Measurements from ENCODE around the gene HOXA9. TPM values are rescaled to one million over a fixed set of nuclear protein-coding genes. Genes with fewer than 3 reads are reported as not detected.

Gene HOXA9
- total and polyA plus RNA-seq, 2 of the 4 experiments (the other 2 are of a cell fraction): 0.18 to 0.32 TPM

DNA sequence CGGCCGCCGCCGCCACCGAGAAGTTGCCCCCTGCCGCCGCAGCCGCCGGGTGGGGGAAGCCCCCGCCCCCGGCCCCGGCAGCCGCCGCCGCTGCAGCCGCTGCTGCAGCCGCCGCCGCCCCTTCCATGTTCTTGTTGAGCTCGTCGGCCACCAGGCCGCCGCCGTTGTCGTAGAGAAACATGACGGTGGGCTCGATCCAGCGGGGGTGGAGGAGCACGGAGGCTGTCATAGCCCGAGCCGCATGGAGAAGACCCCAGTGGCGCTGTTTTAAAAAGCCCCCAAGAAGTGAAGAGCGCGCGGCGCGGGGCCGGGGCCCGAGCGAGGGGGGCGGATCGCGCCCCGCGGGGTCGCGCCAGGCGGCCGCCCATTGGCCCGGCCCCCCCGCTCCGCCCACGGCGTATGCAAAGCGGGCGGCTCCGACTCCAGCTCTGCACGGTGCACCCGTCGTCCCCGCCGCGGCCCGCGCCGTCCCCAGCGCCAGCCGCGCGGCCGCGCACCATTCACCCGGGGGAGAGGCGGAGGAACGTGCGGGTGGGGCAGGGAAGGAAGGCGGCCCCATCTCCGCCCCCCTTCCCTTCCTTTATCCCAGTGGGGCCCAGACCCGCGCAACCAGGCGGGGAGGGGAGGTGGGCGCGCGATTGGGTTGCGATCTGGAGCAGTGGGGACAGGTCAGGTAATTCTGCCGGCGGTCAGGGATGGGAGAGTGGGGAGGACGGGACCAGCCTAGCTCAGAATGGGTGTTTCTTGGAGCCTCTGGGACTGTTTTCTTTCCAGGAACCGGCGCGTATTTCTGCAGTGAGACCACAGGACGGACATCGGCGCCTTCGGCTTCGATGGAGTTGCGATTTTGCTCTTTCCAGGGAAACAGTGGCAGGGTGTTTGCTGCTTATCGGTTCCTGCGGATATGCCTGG, 34.8 kb upstream of the HOXA9 start, which contains the start of gene HOXA13 (continued):
- TF ChIP-seq CHD1 (IDR thresholded peaks at IDR 0.05; ENCODE audit: low read depth, low read length): no peak

DNA sequence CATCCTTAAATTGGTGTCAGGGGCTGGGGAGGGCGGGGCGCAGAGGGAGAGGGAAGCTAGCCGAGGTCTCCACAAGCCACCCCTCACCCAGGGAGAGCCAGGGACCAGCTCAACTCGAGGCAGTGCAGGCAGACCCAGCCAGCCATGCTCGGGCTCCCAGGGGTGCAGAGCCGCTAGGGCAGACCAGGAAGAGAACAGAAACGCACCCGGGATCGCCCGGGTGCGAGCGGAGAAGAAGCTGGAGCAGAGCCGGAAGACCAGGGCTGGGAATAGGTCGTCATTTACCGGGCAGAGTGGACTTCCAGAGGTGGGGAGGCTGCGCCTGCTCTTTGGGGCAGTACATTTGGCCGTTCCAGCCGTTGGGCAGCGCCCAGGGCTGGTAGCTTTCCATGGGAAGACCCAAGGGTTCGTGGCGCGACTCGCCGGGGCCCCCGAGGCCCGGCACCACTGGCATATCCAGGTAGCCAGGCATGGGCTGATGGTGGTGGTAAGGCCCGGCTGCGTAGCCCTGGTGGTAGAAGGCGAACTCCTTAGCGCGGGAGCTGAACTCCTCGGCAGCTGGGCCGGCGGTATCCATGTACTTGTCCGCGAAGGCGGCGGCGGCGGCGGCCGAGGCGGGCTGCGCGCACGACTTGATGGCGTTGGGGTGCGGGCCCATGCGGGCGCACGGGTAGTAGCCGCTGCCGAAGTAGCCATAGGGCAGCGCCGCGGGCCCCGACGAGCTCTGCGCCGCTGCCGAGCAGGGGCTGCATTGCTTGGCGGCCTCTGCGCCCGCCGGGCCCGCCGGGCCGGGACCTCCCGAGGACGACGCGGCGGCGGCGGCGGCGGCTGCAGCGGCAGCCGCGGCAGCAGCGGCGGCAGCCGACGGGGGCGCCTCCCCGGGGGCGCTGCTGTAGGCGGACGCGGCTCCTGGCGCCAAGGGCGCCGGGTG, 33.8 kb upstream of the HOXA9 start:
- Histone ChIP-seq H3K9ac (ENCODE audit: low read depth, low read length) (no peak overlapping the region), H3K4me1 (ENCODE audit: control insufficient read depth, insufficient read depth, low read length) (no peaks in the 10 kb centered on the region)

More for the DNA sequence above, 33.8 kb upstream of the HOXA9 start:
- WGBS, 2 experiments (ENCODE audit: extremely low coverage in 2 of 2, insufficient read length in 1 of 2): 4% methylated on average over 38 of the region's 93 CpGs; no CpG with 5 or more reads in 1 of the 2 experiments
- peaks cover 5% of the 10 kb centered on the region; the same call in 1 of the 2 replicates for H3K9me3 ChIP-seq (ENCODE audit: control insufficient read depth, insufficient read depth, low read length)
- no peak overlapping the region for H4K8ac ChIP-seq (ENCODE audit: low read depth in 2 of 2, low read length in 2 of 2)
- H2AK5ac ChIP-seq (ENCODE audit: low read depth, low read length): no peak overlapping the region
- H3K27ac ChIP-seq (ENCODE audit: insufficient read depth, low read length): no peak overlapping the region
- no peak overlapping the region for H3K4ac ChIP-seq (ENCODE audit: low read depth, low read length)
- no peak overlapping the region for H3K18ac ChIP-seq (ENCODE audit: low read depth, low read length)
- peaks cover 86% of the 10 kb centered on the region for H3K27me3 ChIP-seq (ENCODE audit: control insufficient read depth, insufficient read depth, low read length)
- no peak overlapping the region for H4K91ac ChIP-seq (ENCODE audit: insufficient read depth, low read depth, low read length)
- intact Hi-C loops (cut with micrococcal nuclease): loop anchor here (5.0 to 10.0 kb wide), 7 partner anchors 463 to 1906 kb away; partner anchors contain the start of genes HIBADH and TAX1BP1
- H3K4me3 ChIP-seq (ENCODE audit: insufficient read depth, low read depth, low read length): no peak overlapping the region
- ChIA-PET POLR2A (ENCODE audit: unreplicated experiment) (no interaction called here), CTCF (interaction anchor here (1.0 kb wide), 1 partner anchor 403 kb away, joined by 3 read pairs; no protein-coding TSS in a partner anchor)
- no peak overlapping the region for H3K4me2 ChIP-seq (ENCODE audit: low read depth, low read length)
- H2AK9ac ChIP-seq (replicated peaks; ENCODE audit: low read depth, low read length, poor library complexity): no peak overlapping the region
- H4K5ac ChIP-seq (ENCODE audit: low read depth, low read length): no peak overlapping the region
- no peaks in the 10 kb centered on the region for H3K79me1 ChIP-seq (ENCODE audit: low read depth in 1 of 2, low read length in 2 of 2)
- H2BK120ac ChIP-seq (ENCODE audit: low read depth, low read length): no peak overlapping the region
- H3K36me3 ChIP-seq (ENCODE audit: control insufficient read depth, insufficient read depth, low read length): no peaks in the 10 kb centered on the region
- peak overlapping the region; percentile 13 for H2AFZ ChIP-seq (replicated peaks; ENCODE audit: low read length, poor library complexity)
- H3K9me1 ChIP-seq (ENCODE audit: insufficient read depth, low read length): 0 out of 2 replicates have a peak, but pooled peaks cover 5% of the 10 kb centered on the region
- no peak overlapping the region for H3K23ac ChIP-seq (ENCODE audit: low read depth, low read length)
- DNase-seq: no peak
- H2BK15ac ChIP-seq (ENCODE audit: low read depth, low read length): no peak overlapping the region
- no peak for TF ChIP-seq MXI1 (IDR thresholded peaks at IDR 0.05; ENCODE audit: borderline replicate concordance, low read depth, low read length)
- H2BK20ac ChIP-seq (ENCODE audit: low read depth, low read length): no peak overlapping the region
- H3K56ac ChIP-seq (ENCODE audit: extremely low read depth, insufficient read depth, low read length): no peak overlapping the region
- no peak overlapping the region for H2BK5ac ChIP-seq (ENCODE audit: low read depth, low read length, poor library complexity, severe bottlenecking)
- in situ Hi-C loops (cut with MboI; ENCODE audit: low sequenced_read_pairs): loop anchor here (5.0 to 10.0 kb wide), 2 partner anchors 723 to 876 kb away; no protein-coding TSS in a partner anchor
- peaks cover 12% of the 10 kb centered on the region for H4K20me1 ChIP-seq (ENCODE audit: insufficient read depth, low read length)
- BruUV-seq (replicated peaks): no TSS peak
- peak; percentile 25; the same call in 1 of the 2 replicates for ATAC-seq (ENCODE audit: low read depth)
- dilution Hi-C loops (cut with HindIII; ENCODE audit: low sequenced_read_pairs, unreplicated experiment): no loop called here
- H3K14ac ChIP-seq (replicated peaks; ENCODE audit: low read depth, low read length): no peak overlapping the region

All from IMR-90 (cell line).